HepG2 (cell line): Measurements from ENCODE around the gene OLFM2. TPM values are rescaled to one million over a fixed set of nuclear protein-coding genes. Genes with fewer than 3 reads are reported as not detected.

ENCODE experiments used
- BCL6 ChIP-seq: IDR thresholded peaks from 2 replicates; pipeline ENCODE4 v1.6.1; 2016; ENCODE audit warnings: missing genetic modification reagents, missing compliant biosample characterization
- CAMTA2 ChIP-seq: sonication (generic); formaldehyde crosslinking; IDR thresholded peaks from 2 replicates; pipeline ENCODE4 v1.4.0; 2020; ENCODE audit warnings: mild to moderate bottlenecking, missing genetic modification reagents, borderline replicate concordance
- CBX5 ChIP-seq: sonication (generic); formaldehyde crosslinking; IDR thresholded peaks from 2 replicates; pipeline ENCODE4 v1.4.0; 2020; ENCODE audit warnings: missing genetic modification reagents, borderline replicate concordance
- CEBPG ChIP-seq: IDR thresholded peaks from 2 replicates; pipeline ENCODE4 v1.6.1; 2016
- GABPB1 ChIP-seq: IDR thresholded peaks from 2 replicates; pipeline ENCODE4 v1.6.1; 2016; ENCODE audit warnings: mild to moderate bottlenecking, missing genetic modification reagents, moderate library complexity, missing compliant biosample characterization
- HNRNPH1 ChIP-seq: fragments of 200-400 bp; formaldehyde crosslinking; optimal IDR thresholded peaks from 2 replicates; pipeline ENCODE3; 2017; ENCODE audit warnings: mild to moderate bottlenecking, low read depth, low read length
- KDM5A ChIP-seq: fragments of 200-600 bp; sonication (generic); IDR thresholded peaks from 2 replicates; pipeline ENCODE4 v1.7.0; 2018; ENCODE audit warnings: antibody characterized with exemption, mild to moderate bottlenecking, low read length, borderline replicate concordance
- KLF13 ChIP-seq: sonication (generic); formaldehyde crosslinking; IDR thresholded peaks from 2 replicates; pipeline ENCODE4 v1.4.0; 2020; ENCODE audit warnings: mild to moderate bottlenecking, missing genetic modification reagents
- MXD3 ChIP-seq: IDR thresholded peaks from 2 replicates; pipeline ENCODE4 v1.6.1; 2016; ENCODE audit warnings: mild to moderate bottlenecking, missing biosample characterization, missing genetic modification reagents
- ONECUT2 ChIP-seq: sonication (generic); formaldehyde crosslinking; IDR thresholded peaks from 2 replicates; pipeline ENCODE4 v1.4.0; 2020; ENCODE audit warnings: missing genetic modification reagents
- PREB ChIP-seq: sonication (generic); formaldehyde crosslinking; IDR thresholded peaks from 2 replicates; pipeline ENCODE4 v1.4.0; 2020; ENCODE audit warnings: missing genetic modification reagents
- RCOR2 ChIP-seq: IDR thresholded peaks from 2 replicates; pipeline ENCODE4 v1.6.1; 2016; ENCODE audit warnings: missing biosample characterization, missing genetic modification reagents
- RFX5 ChIP-seq: IDR thresholded peaks from 2 replicates; pipeline ENCODE4 v1.6.1; 2011; ENCODE audit warnings: low read depth, low read length, improper control_type of control experiment
- SALL1 ChIP-seq: sonication (generic); formaldehyde crosslinking; IDR thresholded peaks from 2 replicates; pipeline ENCODE4 v1.8.0; 2022; ENCODE audit warnings: mild to moderate bottlenecking, missing genetic modification reagents
- ZMAT3 ChIP-seq: sonication (generic); formaldehyde crosslinking; conservative IDR thresholded peaks from 2 replicates; pipeline ENCODE4 v1.7.0; 2021; ENCODE audit warnings: missing genetic modification reagents
- ZMYM4 ChIP-seq: sonication (generic); formaldehyde crosslinking; IDR thresholded peaks from 2 replicates; pipeline ENCODE4 v1.8.1; 2023; ENCODE audit warnings: mild to moderate bottlenecking, missing genetic modification reagents
- ZNF230 ChIP-seq: sonication (generic); formaldehyde crosslinking; IDR thresholded peaks from 2 replicates; pipeline ENCODE4 v1.4.0; 2020; ENCODE audit warnings: mild to moderate bottlenecking, missing genetic modification reagents
- ZNF234 ChIP-seq: sonication (generic); formaldehyde crosslinking; conservative IDR thresholded peaks from 2 replicates; pipeline ENCODE4 v1.5.1; 2020; ENCODE audit warnings: mild to moderate bottlenecking, missing genetic modification reagents
- ZNF367 ChIP-seq: sonication (generic); formaldehyde crosslinking; IDR thresholded peaks from 2 replicates; pipeline ENCODE4 v1.4.0; 2020; ENCODE audit warnings: missing genetic modification reagents, borderline replicate concordance
- ZNF558 ChIP-seq: sonication (generic); formaldehyde crosslinking; IDR thresholded peaks from 2 replicates; pipeline ENCODE4 v1.9.0; 2022; ENCODE audit warnings: mild to moderate bottlenecking, missing genetic modification reagents, borderline replicate concordance
- ZNF883 ChIP-seq: sonication (generic); formaldehyde crosslinking; IDR thresholded peaks from 2 replicates; pipeline ENCODE4 v1.5.1; 2020; ENCODE audit warnings: mild to moderate bottlenecking, missing genetic modification reagents; ENCODE audit errors: not compliant biosample characterization
- ZSCAN21 ChIP-seq: sonication (generic); formaldehyde crosslinking; IDR thresholded peaks from 2 replicates; pipeline ENCODE4 v1.8.0; 2022; ENCODE audit warnings: mild to moderate bottlenecking, missing genetic modification reagents, moderate library complexity, borderline replicate concordance
- ZSCAN29 ChIP-seq: sonication (generic); formaldehyde crosslinking; conservative IDR thresholded peaks from 2 replicates; pipeline ENCODE4 v1.4.0; 2020; ENCODE audit warnings: mild to moderate bottlenecking, missing genetic modification reagents
- polyA plus RNA-seq, 8 experiments: library from polyadenylated mRNA; depleted of rRNA in 3 of 8; stranded (reverse) in 7 of 8; unstranded in 1 of 8; fragments of >200 nt; fragmentation: Illumina TruSeq in 4 of 8; extraction: Trizol in 4 of 8; gene quantifications; 2 replicates each; pipeline versions ENCODE4 v1.2.1 to v1.2.3, GENCODE V29; 2011 to 2016; ENCODE audit warnings: low read depth in 4 of 8, missing spikeins in 1 of 8, mixed read lengths in 1 of 8; ENCODE audit not compliant: insufficient read depth in 1 of 8
- total RNA-seq, 5 experiments: library from RNA; depleted of rRNA; stranded (reverse); fragments of >200 nt; fragmentation: Illumina TruSeq; extraction: Trizol; gene quantifications; 2 replicates each; pipeline ENCODE4 v1.2.3, GENCODE V29; 2016; ENCODE audit warnings: low read depth in 1 of 5
- TF ChIP-seq, protein P1 (sequence below): sonication (generic); formaldehyde crosslinking; IDR thresholded peaks from 2 replicates; pipeline ENCODE4 v1.9.0; 2021; ENCODE audit warnings: missing genetic modification reagents, borderline replicate concordance

OLFM2 gene
- total and polyA plus RNA-seq, 2 of the 13 experiments (the other 11 are each of a cell fraction or from before 2014, with no cell fraction given), result 0.20 to 0.51 TPM

GRCh38 chr19:9827289-9828238 lies 108.8 kb downstream of the OLFM2 start, which contains the start of gene UBL5 (continued):
- TF ChIP-seq PREB, result no peak
- TF ChIP-seq ZMAT3 (CRISPR knock-in tag), result 0 out of 2 replicates have a peak, but pooled peaks have one; percentile 48
- TF ChIP-seq SALL1 (CRISPR knock-in tag), result peak; percentile 74
- TF ChIP-seq CAMTA2 (CRISPR knock-in tag), result 0 out of 2 replicates have a peak, but pooled peaks have one; percentile 31
- 0 out of 2 replicates have a peak, but pooled peaks have one; percentile 16 for TF ChIP-seq ZSCAN21 (CRISPR knock-in tag)
- TF ChIP-seq ZMYM4 (CRISPR knock-in tag), result peak; percentile 75; the same call in 1 of the 2 replicates
- TF ChIP-seq KDM5A, result peak; percentile 91
- no peak for TF ChIP-seq CBX5 (CRISPR knock-in tag)
- TF ChIP-seq MXD3, result no peak
- TF ChIP-seq HNRNPH1, result no peak
- TF ChIP-seq ZNF367 (CRISPR knock-in tag), result no peak
- no peak for TF ChIP-seq BCL6
- no peak for TF ChIP-seq ZNF234 (CRISPR knock-in tag)
- TF ChIP-seq RCOR2 (CRISPR knock-in tag), result no peak
- 0 out of 2 replicates have a peak, but pooled peaks have one; percentile 71 for TF ChIP-seq ZSCAN29
- TF ChIP-seq, protein P1, sequence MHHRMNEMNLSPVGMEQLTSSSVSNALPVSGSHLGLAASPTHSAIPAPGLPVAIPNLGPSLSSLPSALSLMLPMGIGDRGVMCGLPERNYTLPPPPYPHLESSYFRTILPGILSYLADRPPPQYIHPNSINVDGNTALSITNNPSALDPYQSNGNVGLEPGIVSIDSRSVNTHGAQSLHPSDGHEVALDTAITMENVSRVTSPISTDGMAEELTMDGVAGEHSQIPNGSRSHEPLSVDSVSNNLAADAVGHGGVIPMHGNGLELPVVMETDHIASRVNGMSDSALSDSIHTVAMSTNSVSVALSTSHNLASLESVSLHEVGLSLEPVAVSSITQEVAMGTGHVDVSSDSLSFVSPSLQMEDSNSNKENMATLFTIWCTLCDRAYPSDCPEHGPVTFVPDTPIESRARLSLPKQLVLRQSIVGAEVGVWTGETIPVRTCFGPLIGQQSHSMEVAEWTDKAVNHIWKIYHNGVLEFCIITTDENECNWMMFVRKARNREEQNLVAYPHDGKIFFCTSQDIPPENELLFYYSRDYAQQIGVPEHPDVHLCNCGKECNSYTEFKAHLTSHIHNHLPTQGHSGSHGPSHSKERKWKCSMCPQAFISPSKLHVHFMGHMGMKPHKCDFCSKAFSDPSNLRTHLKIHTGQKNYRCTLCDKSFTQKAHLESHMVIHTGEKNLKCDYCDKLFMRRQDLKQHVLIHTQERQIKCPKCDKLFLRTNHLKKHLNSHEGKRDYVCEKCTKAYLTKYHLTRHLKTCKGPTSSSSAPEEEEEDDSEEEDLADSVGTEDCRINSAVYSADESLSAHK, result 0 out of 2 replicates have a peak, but pooled peaks have one; percentile 70
- TF ChIP-seq ZNF230 (CRISPR knock-in tag), result peak; percentile 58; the same call in 1 of the 2 replicates
- peak; percentile 99 for TF ChIP-seq GABPB1 (CRISPR knock-in tag)
- no peak for TF ChIP-seq RFX5
- peak; percentile 38; the same call in 1 of the 2 replicates for TF ChIP-seq ZNF558 (CRISPR knock-in tag)
- TF ChIP-seq ZNF883 (CRISPR knock-in tag), result no peak
- 0 out of 2 replicates have a peak, but pooled peaks have one; percentile 11 for TF ChIP-seq ONECUT2 (CRISPR knock-in tag)
- no peak for TF ChIP-seq KLF13 (CRISPR knock-in tag)
- TF ChIP-seq CEBPG (CRISPR knock-in tag), result no peak
